ENCODE results near the gene MYBBP1A. TPM values are rescaled to one million over a fixed set of nuclear protein-coding genes. Genes with fewer than 3 reads are reported as not detected.

Gene MYBBP1A
- total RNA-seq, 4 donors from 2014 or later: 73.4 to 127 (median 83.8) TPM

DNA sequence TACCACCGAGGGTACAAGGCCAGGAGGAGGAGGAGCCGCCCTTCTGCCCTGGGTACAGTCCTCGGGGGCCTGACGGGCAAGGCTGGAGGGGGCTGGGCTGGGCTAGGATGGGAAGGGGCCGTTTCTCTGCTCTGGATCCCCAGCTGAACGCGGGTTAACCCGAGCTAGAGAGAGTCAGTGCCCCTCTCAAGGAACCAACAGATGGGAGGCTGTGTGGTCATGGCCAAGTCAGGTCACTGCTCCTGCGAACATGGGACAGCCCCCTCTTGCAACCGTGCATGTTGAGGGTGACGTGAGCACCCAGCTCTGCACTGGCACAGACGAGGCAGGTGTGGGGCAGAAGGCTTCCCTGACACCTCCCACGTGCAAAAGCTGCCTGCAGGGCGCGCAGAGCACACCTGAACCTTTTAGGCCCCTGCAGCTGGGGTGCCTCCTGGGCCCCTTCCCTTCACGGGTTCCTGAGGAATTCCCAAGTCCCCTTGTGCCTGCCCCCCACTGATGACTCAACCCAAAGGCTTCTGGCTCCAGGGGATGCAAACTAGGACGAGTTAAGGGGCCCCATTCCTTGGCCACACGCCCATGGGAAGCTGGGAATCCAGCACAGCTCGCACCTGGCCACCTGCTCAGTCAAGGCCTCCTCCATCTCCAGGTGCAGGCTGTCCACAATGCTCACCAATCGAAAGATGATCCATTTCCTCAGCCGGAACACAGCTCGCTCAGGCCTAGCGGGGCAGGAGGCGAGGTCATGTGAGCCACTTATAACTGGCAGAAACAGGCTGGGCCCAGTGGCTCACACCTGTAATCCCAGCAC lies 6.3 kb downstream of the MYBBP1A start:
- H3K27me3 ChIP-seq: no peaks in the 10 kb centered on the region
- TF ChIP-seq, protein P1, sequence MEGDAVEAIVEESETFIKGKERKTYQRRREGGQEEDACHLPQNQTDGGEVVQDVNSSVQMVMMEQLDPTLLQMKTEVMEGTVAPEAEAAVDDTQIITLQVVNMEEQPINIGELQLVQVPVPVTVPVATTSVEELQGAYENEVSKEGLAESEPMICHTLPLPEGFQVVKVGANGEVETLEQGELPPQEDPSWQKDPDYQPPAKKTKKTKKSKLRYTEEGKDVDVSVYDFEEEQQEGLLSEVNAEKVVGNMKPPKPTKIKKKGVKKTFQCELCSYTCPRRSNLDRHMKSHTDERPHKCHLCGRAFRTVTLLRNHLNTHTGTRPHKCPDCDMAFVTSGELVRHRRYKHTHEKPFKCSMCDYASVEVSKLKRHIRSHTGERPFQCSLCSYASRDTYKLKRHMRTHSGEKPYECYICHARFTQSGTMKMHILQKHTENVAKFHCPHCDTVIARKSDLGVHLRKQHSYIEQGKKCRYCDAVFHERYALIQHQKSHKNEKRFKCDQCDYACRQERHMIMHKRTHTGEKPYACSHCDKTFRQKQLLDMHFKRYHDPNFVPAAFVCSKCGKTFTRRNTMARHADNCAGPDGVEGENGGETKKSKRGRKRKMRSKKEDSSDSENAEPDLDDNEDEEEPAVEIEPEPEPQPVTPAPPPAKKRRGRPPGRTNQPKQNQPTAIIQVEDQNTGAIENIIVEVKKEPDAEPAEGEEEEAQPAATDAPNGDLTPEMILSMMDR (IDR thresholded peaks at IDR 0.05): no peak
- no peak for TF ChIP-seq EP300 (IDR thresholded peaks at IDR 0.05)
- TF ChIP-seq POLR2AphosphoS5 (IDR thresholded peaks at IDR 0.05): no peak
- no peak for TF ChIP-seq POLR2A (IDR thresholded peaks at IDR 0.05)
- no peak for DNase-seq (ENCODE audit: low spot score in 2 of 2)
- no peak overlapping the region for H3K4me3 ChIP-seq
- peaks cover 96% of the 10 kb centered on the region for H3K36me3 ChIP-seq
- WGBS: 83% methylated on average over 16 of the region's 24 CpGs
- H3K27ac ChIP-seq: no peak overlapping the region
- H3K4me1 ChIP-seq: peaks cover 8% of the 10 kb centered on the region
- H3K9me3 ChIP-seq: no peaks in the 10 kb centered on the region

DNA sequence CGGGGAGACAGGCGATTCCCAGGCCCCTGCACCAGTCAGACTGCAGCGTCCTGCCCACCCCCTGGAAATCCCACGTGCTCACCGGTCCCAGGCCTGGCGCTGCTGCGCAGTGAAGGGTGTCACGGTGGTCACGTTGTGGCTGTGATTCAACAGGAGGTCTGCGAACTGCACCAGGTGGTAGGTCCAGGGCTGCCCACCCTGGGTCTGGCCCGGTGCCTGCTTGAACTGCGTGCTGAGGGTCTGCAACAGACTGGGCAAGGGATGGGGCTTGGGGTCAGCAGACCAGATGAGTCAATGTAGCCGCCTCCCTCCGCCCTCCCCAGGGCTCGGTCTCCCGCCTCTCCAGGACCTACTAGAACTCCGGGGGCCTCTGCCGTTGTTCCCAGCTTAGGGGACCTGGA lies 7.1 kb downstream of the MYBBP1A start:
- H3K4me3 ChIP-seq: no peak overlapping the region
- H3K36me3 ChIP-seq: peaks cover 96% of the 10 kb centered on the region
- no peak for DNase-seq (ENCODE audit: low spot score in 2 of 2)
- H3K9me3 ChIP-seq: no peaks in the 10 kb centered on the region
- TF ChIP-seq, protein P1 (IDR thresholded peaks at IDR 0.05): no peak
- TF ChIP-seq POLR2A (IDR thresholded peaks at IDR 0.05) (no peak), EP300 (IDR thresholded peaks at IDR 0.05) (no peak), POLR2AphosphoS5 (IDR thresholded peaks at IDR 0.05) (no peak)
- H3K4me1 ChIP-seq: peaks cover 6% of the 10 kb centered on the region
- H3K27ac ChIP-seq: no peak overlapping the region
- 88% methylated on average over 9 of the region's 18 CpGs for WGBS
- no peaks in the 10 kb centered on the region for H3K27me3 ChIP-seq

DNA sequence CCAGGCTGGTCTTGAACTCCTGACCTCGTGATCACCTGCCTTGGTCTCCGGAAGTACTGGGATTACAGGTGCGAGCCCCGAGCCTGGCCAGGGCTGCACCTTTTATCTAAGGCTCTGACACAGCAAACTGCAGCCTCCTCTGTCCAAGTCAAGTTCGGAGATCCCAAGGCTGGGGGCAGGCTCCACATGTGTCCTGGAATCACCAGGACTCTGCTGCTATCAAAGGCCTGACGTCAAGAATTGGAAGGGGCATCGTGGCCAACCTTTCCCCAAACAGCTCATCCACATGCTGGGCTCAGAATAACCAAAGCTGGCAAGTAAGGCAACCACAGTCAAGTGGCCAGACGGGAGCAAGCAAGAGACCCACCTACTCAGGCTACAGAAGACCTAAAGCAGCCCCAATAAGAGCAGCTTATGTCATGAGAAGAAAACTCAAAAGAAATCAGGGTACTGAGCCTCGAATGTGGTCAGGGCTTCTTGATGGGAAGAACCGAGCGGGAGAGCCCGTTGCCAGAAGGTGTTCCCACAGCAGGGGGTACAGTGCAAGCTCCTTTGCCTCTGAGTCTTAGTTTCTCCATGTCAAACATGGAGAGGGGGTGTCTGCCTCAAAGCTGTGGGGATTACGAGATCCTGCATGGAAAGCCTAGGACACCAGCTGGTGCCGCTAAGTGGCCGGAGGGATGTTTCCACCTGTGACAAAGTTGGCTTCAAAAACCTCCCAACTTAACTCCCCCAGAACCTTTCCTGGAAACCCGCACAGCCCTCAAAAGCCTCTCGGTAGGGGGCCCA lies 7.9 kb downstream of the MYBBP1A start:
- WGBS: 85% methylated on average over 12 of the region's 17 CpGs
- H3K9me3 ChIP-seq: no peaks in the 10 kb centered on the region
- H3K27me3 ChIP-seq: no peaks in the 10 kb centered on the region
- peaks cover 97% of the 10 kb centered on the region for H3K36me3 ChIP-seq
- no peak overlapping the region for H3K4me3 ChIP-seq
- no peak for TF ChIP-seq POLR2AphosphoS5 (IDR thresholded peaks at IDR 0.05)
- no peak for TF ChIP-seq POLR2A (IDR thresholded peaks at IDR 0.05)
- no peak for DNase-seq (ENCODE audit: low spot score in 2 of 2)
- no peak overlapping the region for H3K27ac ChIP-seq
- peaks cover 6% of the 10 kb centered on the region for H3K4me1 ChIP-seq

DNA sequence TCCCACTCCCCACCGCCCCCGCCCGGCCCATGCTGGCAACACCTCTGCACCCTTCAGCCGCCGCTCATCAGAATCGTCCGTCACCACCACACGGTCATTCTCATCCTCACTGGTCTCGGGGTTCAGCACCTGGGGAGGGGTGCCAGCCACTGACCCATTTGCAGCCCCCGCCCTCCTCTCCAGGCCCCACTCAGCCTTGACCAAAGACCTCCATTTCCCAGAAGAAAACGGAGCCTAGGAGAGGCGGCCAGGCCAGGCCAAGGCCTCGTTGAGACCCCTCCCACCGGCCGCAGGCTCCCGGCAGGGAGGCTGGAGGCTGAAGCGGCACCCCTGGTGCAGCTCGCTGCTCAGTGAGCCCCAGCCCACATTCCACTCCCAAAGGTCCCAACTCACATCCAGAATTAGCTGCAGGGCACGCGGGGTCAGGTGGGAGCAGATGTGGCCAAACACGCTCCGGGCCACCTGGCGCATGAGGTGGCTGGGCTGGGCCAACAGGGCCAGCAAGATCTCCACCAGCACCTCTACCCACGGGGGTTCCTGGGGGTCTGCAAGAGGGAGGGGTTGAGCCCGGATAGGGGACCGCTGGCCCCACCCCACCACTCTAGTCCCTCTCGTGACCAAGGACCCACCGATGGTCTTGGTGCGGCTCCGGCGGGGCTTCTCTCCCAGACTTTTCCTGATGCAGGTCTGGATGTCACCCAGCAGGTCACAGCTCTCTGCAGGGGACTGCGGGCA lies 9.8 kb downstream of the MYBBP1A start:
- Histone ChIP-seq H3K4me1 (peaks cover 22% of the 10 kb centered on the region), H3K27me3 (no peaks in the 10 kb centered on the region), H3K9me3 (no peaks in the 10 kb centered on the region), H3K4me3 (no peak overlapping the region), H3K36me3 (peaks cover 97% of the 10 kb centered on the region), H3K27ac (no peak overlapping the region)
- no peak for DNase-seq (ENCODE audit: low spot score in 2 of 2)
- no peak for TF ChIP-seq EP300 (IDR thresholded peaks at IDR 0.05)
- TF ChIP-seq POLR2AphosphoS5 (IDR thresholded peaks at IDR 0.05): no peak
- TF ChIP-seq POLR2A (IDR thresholded peaks at IDR 0.05): no peak
- TF ChIP-seq, protein P1 (IDR thresholded peaks at IDR 0.05): no peak
- over 99% methylated on average over 24 of the region's 32 CpGs for WGBS

DNA sequence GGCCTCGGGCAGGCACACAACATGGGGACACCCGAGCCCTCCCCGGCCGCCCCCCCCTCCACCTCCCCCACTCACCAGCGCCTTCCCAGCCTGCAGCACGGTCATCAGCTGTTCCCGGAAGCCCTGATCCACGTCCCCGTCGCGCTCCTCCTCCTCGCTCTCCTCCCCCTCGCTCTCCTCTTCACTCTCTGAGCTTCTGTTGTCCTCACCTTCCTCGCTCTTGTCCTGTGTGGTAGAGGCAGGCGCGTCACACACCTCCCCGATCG lies 10.3 kb downstream of the MYBBP1A start:
- no peak overlapping the region for H3K27ac ChIP-seq
- peaks cover 97% of the 10 kb centered on the region for H3K36me3 ChIP-seq
- H3K9me3 ChIP-seq: no peaks in the 10 kb centered on the region
- no peak for DNase-seq (ENCODE audit: low spot score in 2 of 2)
- peaks cover 22% of the 10 kb centered on the region for H3K4me1 ChIP-seq
- no peaks in the 10 kb centered on the region for H3K27me3 ChIP-seq
- 91% methylated on average over 18 of the region's 18 CpGs for WGBS
- TF ChIP-seq POLR2AphosphoS5 (IDR thresholded peaks at IDR 0.05) (no peak), POLR2A (IDR thresholded peaks at IDR 0.05) (no peak), EP300 (IDR thresholded peaks at IDR 0.05) (no peak)
- TF ChIP-seq, protein P1 (IDR thresholded peaks at IDR 0.05): no peak
- no peak overlapping the region for H3K4me3 ChIP-seq
